Neural progenitor cell (in vitro differentiated cells): ENCODE measurements around the gene MFGE8. TPM values are rescaled to one million over a fixed set of nuclear protein-coding genes. Genes with fewer than 3 reads are reported as not detected.

Source experiments
- DNase-seq: peaks from one replicate; pipeline ENCODE4 v3.0.0-alpha.2; 2016; ENCODE audit warnings: low spot score
- H2AFZ ChIP-seq: fragments of 200-600 bp; sonication (generic); replicated peaks from 2 replicates; pipeline ENCODE4 v1.6.1; 2016; ENCODE audit warnings: antibody characterized with exemption
- H3F3A ChIP-seq: fragments of 200-600 bp; sonication (generic); 2 replicates; pipeline ENCODE4 v1.6.1; 2016; ENCODE audit warnings: antibody characterized with exemption, low read depth
- H3K27ac ChIP-seq: fragments of 200-600 bp; sonication (generic); 2 replicates; pipeline ENCODE4 v1.5.1; 2016; ENCODE audit warnings: mild to moderate bottlenecking
- H3K27me3 ChIP-seq: fragments of 200-600 bp; sonication (generic); 2 replicates; pipeline ENCODE4 v1.6.1; 2016; ENCODE audit warnings: mild to moderate bottlenecking, moderate library complexity
- H3K36me3 ChIP-seq: fragments of 200-600 bp; sonication (generic); 2 replicates; pipeline ENCODE4 v1.5.1; 2016
- H3K4me1 ChIP-seq: fragments of 200-600 bp; sonication (generic); 2 replicates; pipeline ENCODE4 v1.6.1; 2016; ENCODE audit warnings: mixed run types
- H3K4me2 ChIP-seq: fragments of 200-600 bp; sonication (generic); 2 replicates; pipeline ENCODE4 v1.6.1; 2016
- H3K4me3 ChIP-seq: fragments of 200-600 bp; sonication (generic); 2 replicates; pipeline ENCODE4 v1.5.1; 2016
- H3K79me2 ChIP-seq: fragments of 200-600 bp; sonication (generic); 2 replicates; pipeline ENCODE4 v1.6.1; 2016; ENCODE audit warnings: low read depth
- H3K9ac ChIP-seq: fragments of 200-600 bp; sonication (generic); 2 replicates; pipeline ENCODE4 v1.6.1; 2016
- H3K9me3 ChIP-seq: fragments of 200-600 bp; sonication (generic); 2 replicates; pipeline ENCODE4 v1.5.1; 2016; ENCODE audit warnings: low read depth
- H4K20me1 ChIP-seq: fragments of 200-600 bp; sonication (generic); 2 replicates; pipeline ENCODE4 v1.6.1; 2016; ENCODE audit warnings: low read depth
- H3K27ac Mint-ChIP-seq: 3 replicates; pipeline ENCODE4 v1.8.0; 2021; ENCODE audit warnings: mixed read lengths
- H3K27me3 Mint-ChIP-seq: 2 replicates; pipeline ENCODE4 v1.8.0; 2022; ENCODE audit warnings: low read depth, mild to moderate bottlenecking, inconsistent platforms, moderate library complexity, mixed read lengths; ENCODE audit not compliant: insufficient read depth
- H3K36me3 Mint-ChIP-seq: 3 replicates; pipeline ENCODE4 v1.8.0; 2021; ENCODE audit warnings: mixed read lengths
- H3K4me1 Mint-ChIP-seq: 3 replicates; pipeline ENCODE4 v1.8.0; 2021; ENCODE audit warnings: mixed read lengths
- H3K4me3 Mint-ChIP-seq: 3 replicates; pipeline ENCODE4 v1.8.0; 2021; ENCODE audit warnings: mild to moderate bottlenecking, moderate library complexity, mixed read lengths
- H3K9me3 Mint-ChIP-seq: 3 replicates; pipeline ENCODE4 v1.8.0; 2020; ENCODE audit warnings: mixed read lengths
- EZH2 ChIP-seq: fragments of 200-600 bp; sonication (generic); IDR thresholded peaks from 2 replicates; pipeline ENCODE4 v1.6.1; 2017; ENCODE audit warnings: antibody characterized with exemption, mild to moderate bottlenecking, moderate library complexity
- EZH2phosphoT487 ChIP-seq: fragments of 200-600 bp; sonication (generic); IDR thresholded peaks from 2 replicates; pipeline ENCODE4 v1.6.1; 2017; ENCODE audit warnings: antibody characterized with exemption
- total RNA-seq: library from RNA; depleted of rRNA; stranded (reverse); fragments of >200 nt; gene quantifications from 2 replicates; pipeline ENCODE4 v1.2.3, GENCODE V29; 2015; ENCODE audit warnings: low replicate concordance
- TF ChIP-seq, protein P1 (sequence below): fragments of 200-600 bp; sonication (generic); IDR thresholded peaks from 2 replicates; pipeline ENCODE4 v1.5.1; 2017; ENCODE audit warnings: antibody characterized with exemption, mild to moderate bottlenecking

MFGE8 gene
- total RNA-seq, 1 donor from 2014 or later: 92.6 TPM

DNA sequence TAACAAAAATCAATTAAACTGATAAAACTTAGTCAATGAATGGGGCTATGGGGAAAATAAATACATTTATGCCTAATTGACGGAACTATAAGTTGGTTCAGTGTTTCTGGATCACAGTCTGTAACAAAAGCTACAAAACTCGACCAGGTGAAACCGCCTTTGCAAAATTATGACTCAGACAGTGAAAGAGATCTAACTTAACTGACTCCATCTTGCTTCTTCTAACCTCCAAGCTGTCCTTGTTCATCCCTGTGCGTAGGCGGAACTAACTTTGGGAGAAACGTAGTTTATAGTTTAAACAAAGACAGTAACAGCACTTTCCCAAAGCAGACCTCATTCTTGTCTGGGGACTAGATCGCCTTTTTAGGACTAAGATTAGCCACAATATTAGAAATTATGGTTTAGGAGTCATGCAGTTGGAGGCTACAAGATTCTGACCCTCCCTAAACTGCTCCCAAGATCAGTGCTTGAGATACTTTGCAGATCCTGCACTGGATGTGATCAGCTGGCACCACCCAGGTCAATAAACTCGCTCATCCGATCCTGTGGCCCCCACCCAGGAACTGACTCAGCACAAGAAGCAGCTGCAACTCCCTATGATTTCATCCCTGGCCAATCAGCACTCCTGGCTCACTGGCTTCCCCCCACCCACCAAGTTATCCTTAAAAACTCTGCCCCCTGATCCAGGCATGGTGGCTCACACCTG, 7.2 kb upstream of the MFGE8 start:
- H3K9me3 Mint-ChIP-seq: peaks cover 8% of the 10 kb centered on the region
- Histone ChIP-seq H3K9ac (no peak overlapping the region), H4K20me1 (no peaks in the 10 kb centered on the region), H3K27ac (no peak overlapping the region), H3K4me3 (no peak overlapping the region), H3K4me2 (no peak overlapping the region), H2AFZ (peak overlapping the region; percentile 21), H3K36me3 (no peaks in the 10 kb centered on the region), H3F3A (no peaks in the 10 kb centered on the region), H3K79me2 (no peaks in the 10 kb centered on the region), H3K9me3 (no peaks in the 10 kb centered on the region), H3K4me1 (no peaks in the 10 kb centered on the region), H3K27me3 (no peaks in the 10 kb centered on the region)
- H3K4me3 Mint-ChIP-seq: peak overlapping the region; percentile 22
- no peaks in the 10 kb centered on the region for H3K36me3 Mint-ChIP-seq
- H3K27ac Mint-ChIP-seq: no peak overlapping the region
- TF ChIP-seq EZH2phosphoT487 (no peak), EZH2 (no peak)
- TF ChIP-seq, protein P1, sequence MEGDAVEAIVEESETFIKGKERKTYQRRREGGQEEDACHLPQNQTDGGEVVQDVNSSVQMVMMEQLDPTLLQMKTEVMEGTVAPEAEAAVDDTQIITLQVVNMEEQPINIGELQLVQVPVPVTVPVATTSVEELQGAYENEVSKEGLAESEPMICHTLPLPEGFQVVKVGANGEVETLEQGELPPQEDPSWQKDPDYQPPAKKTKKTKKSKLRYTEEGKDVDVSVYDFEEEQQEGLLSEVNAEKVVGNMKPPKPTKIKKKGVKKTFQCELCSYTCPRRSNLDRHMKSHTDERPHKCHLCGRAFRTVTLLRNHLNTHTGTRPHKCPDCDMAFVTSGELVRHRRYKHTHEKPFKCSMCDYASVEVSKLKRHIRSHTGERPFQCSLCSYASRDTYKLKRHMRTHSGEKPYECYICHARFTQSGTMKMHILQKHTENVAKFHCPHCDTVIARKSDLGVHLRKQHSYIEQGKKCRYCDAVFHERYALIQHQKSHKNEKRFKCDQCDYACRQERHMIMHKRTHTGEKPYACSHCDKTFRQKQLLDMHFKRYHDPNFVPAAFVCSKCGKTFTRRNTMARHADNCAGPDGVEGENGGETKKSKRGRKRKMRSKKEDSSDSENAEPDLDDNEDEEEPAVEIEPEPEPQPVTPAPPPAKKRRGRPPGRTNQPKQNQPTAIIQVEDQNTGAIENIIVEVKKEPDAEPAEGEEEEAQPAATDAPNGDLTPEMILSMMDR: no peak
- no peaks in the 10 kb centered on the region for H3K4me1 Mint-ChIP-seq
- DNase-seq: no peak
- peaks cover 5% of the 10 kb centered on the region for H3K27me3 Mint-ChIP-seq

DNA sequence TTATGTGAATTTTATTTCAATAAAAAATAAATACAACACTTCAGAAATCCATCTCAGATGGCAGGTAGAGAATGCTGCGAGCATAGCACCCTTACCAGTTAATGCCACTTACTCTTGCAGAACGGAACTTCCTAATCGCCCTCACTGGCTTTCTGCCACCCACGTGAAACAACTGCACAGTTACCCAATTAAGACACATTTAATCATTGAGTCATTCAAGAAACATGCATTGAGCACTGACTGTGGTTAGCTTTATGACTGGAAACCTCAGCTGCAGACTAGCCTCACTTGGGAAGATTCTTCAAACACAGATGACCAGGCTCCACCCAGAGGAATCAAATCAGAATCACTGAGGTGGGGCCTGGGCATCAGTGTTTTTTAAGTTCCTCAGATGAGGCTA, 5.6 kb upstream of the MFGE8 start:
- Mint-ChIP-seq H3K4me3 (peak overlapping the region; percentile 14), H3K27ac (no peak overlapping the region)

DNA sequence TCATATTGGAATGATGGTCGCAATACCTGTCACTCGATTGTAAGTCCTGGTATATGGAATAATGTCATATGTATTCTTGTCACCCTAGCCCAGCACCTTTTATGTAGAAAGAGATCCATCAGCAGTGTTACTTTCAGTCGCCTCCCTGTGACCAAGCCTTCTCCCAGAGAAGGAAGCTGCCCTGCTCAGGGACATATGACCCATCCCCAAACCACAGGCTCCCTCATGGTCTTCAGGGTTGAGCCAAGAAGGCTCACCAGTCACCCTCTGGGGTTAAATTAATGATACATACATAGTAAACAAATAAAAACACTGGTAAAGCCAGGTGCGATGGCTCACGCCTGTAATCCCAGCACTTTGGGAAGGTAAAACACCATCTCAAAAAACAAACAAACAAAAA, 4.6 kb upstream of the MFGE8 start:
- Mint-ChIP-seq H3K36me3 (no peaks in the 10 kb centered on the region), H3K9me3 (no peaks in the 10 kb centered on the region), H3K4me1 (peaks cover 8% of the 10 kb centered on the region), H3K27me3 (peaks cover 2% of the 10 kb centered on the region), H3K27ac (no peak overlapping the region), H3K4me3 (no peak overlapping the region)
- H4K20me1 ChIP-seq: no peaks in the 10 kb centered on the region
- H2AFZ ChIP-seq: no peak overlapping the region
- no peak for DNase-seq
- no peaks in the 10 kb centered on the region for H3K9me3 ChIP-seq
- no peaks in the 10 kb centered on the region for H3K27me3 ChIP-seq
- H3K4me3 ChIP-seq: no peak overlapping the region
- H3F3A ChIP-seq: peaks cover 14% of the 10 kb centered on the region
- no peaks in the 10 kb centered on the region for H3K36me3 ChIP-seq
- no peak overlapping the region for H3K4me2 ChIP-seq
- H3K79me2 ChIP-seq: no peaks in the 10 kb centered on the region
- TF ChIP-seq EZH2phosphoT487: no peak
- TF ChIP-seq, protein P1: no peak
- no peak for TF ChIP-seq EZH2
- no peaks in the 10 kb centered on the region for H3K4me1 ChIP-seq
- no peak overlapping the region for H3K27ac ChIP-seq
- no peak overlapping the region for H3K9ac ChIP-seq

More for the DNA sequence above, 5.6 kb upstream of the MFGE8 start:
- peaks cover 4% of the 10 kb centered on the region for H3F3A ChIP-seq
- peaks cover 2% of the 10 kb centered on the region for H3K27me3 Mint-ChIP-seq
- H2AFZ ChIP-seq: no peak overlapping the region
- H3K79me2 ChIP-seq: no peaks in the 10 kb centered on the region
- H3K9me3 Mint-ChIP-seq: peaks cover 1% of the 10 kb centered on the region
- no peaks in the 10 kb centered on the region for H3K4me1 ChIP-seq
- no peak overlapping the region for H3K4me2 ChIP-seq
- DNase-seq: no peak
- H3K9me3 ChIP-seq: no peaks in the 10 kb centered on the region
- no peak overlapping the region for H3K27ac ChIP-seq
- H3K4me1 Mint-ChIP-seq: peaks cover 3% of the 10 kb centered on the region
- TF ChIP-seq EZH2: no peak
- TF ChIP-seq, protein P1: no peak
- no peak for TF ChIP-seq EZH2phosphoT487
- no peaks in the 10 kb centered on the region for H4K20me1 ChIP-seq
- no peak overlapping the region for H3K4me3 ChIP-seq
- no peaks in the 10 kb centered on the region for H3K27me3 ChIP-seq
- no peaks in the 10 kb centered on the region for H3K36me3 Mint-ChIP-seq
- no peaks in the 10 kb centered on the region for H3K36me3 ChIP-seq
- H3K9ac ChIP-seq: no peak overlapping the region
